HepG2 (cell line): ENCODE data around the gene STRIT1. TPM values are rescaled to one million over a fixed set of nuclear protein-coding genes. Genes with fewer than 3 reads are reported as not detected.

Experiments used
- ATAC-seq: fragments of 200-7000 bp; cut with Tn5 transposase; 3 replicates; pipeline ENCODE4 v1.9.1; 2020; ENCODE audit warnings: mild to moderate bottlenecking, moderate library complexity
- BruUV-seq: library from RNA; stranded (reverse); fragments of 400-500 nt; replicated peaks from 2 replicates; lab custom pipeline; 2021; lab: Mats Ljungman, UMichigan
- CTCF ChIA-PET: fragments of 300-600 bp; formaldehyde crosslinking; extraction: SDS; loops from one replicate; lab custom pipeline; 2021; ENCODE audit warnings: low total read pairs, inconsistent platforms, low intra/inter-chr PET ratio; lab: Yijun Ruan, JAX
- POLR2A ChIA-PET: fragments of 350-600 bp; sonication (Branson Sonifier 250); formaldehyde crosslinking; loops from one replicate; lab custom pipeline; 2020; ENCODE audit warnings: antibody characterized with exemption, inconsistent platforms; lab: Yijun Ruan, JAX
- DNase-seq: peaks from one replicate; pipeline ENCODE4 v3.0.0-alpha.2; 2015; ENCODE audit warnings: low spot score
- FAIRE-seq: peaks from 3 replicates; lab custom pipeline; 2011; peaks lifted over from hg19 to GRCh38; lab: Jason Lieb, UNC
- H2AFZ ChIP-seq: one replicate; pipeline ENCODE4 v1.6.1; 2011; ENCODE audit warnings: low read length, inconsistent platforms
- H3K27ac ChIP-seq: fragments of 300-600 bp; 3 replicates; pipeline ENCODE4 v1.8.0; 2011; ENCODE audit warnings: mixed run types, mild to moderate bottlenecking, mixed read lengths, low read length, inconsistent platforms; ENCODE audit not compliant: insufficient read depth; ENCODE audit errors: extremely low read length
- H3K27me3 ChIP-seq, 2 experiments: fragments of 200-600 bp in 1 of 2; 2 replicates in 1 of 2; 3 replicates in 1 of 2; pipeline versions ENCODE4 v1.6.0 to v1.8.0; 2011; ENCODE audit warnings: low read length in 2 of 2, mild to moderate bottlenecking in 2 of 2, moderate library complexity in 2 of 2, inconsistent platforms in 1 of 2; ENCODE audit not compliant: insufficient read depth in 2 of 2, control insufficient read depth in 1 of 2
- H3K36me3 ChIP-seq, 2 experiments: fragments of 200-600 bp in 1 of 2; replicated peaks in 1 of 2; 2 replicates in 1 of 2; 3 replicates in 1 of 2; pipeline versions ENCODE4 v1.5.1 to v1.8.0; 2011; ENCODE audit warnings: low read length in 2 of 2, inconsistent platforms in 1 of 2; ENCODE audit not compliant: insufficient read depth in 2 of 2, control insufficient read depth in 1 of 2
- H3K4me1 ChIP-seq: 2 replicates; pipeline ENCODE4 v1.5.1; 2012; ENCODE audit warnings: low read length, inconsistent platforms; ENCODE audit not compliant: insufficient read depth
- H3K4me2 ChIP-seq: 2 replicates; pipeline ENCODE4 v1.6.0; 2011; ENCODE audit warnings: low read depth, low read length, inconsistent platforms
- H3K4me3 ChIP-seq, 3 experiments: fragments of 200-600 bp in 1 of 3; sonication (generic), shearing (Covaris generic) in 1 of 3; replicated peaks in 1 of 3; 2 replicates each; pipeline ENCODE4 v1.5.1; 2011 to 2016; ENCODE audit warnings: low read length in 3 of 3, inconsistent platforms in 2 of 3, low read depth in 2 of 3, mild to moderate bottlenecking in 2 of 3, control low read depth in 1 of 3, mixed read lengths in 1 of 3; ENCODE audit not compliant: insufficient read depth in 1 of 3
- H3K79me2 ChIP-seq: one replicate; pipeline ENCODE4 v1.6.1; 2011; ENCODE audit warnings: low read length, inconsistent platforms; ENCODE audit not compliant: insufficient read depth
- H3K9ac ChIP-seq: 2 replicates; pipeline ENCODE4 v1.6.0; 2011; ENCODE audit warnings: mild to moderate bottlenecking, low read depth, low read length, inconsistent platforms; ENCODE audit not compliant: insufficient read depth
- H3K9me3 ChIP-seq: 2 replicates; pipeline ENCODE4 v1.5.1; 2012; ENCODE audit warnings: mild to moderate bottlenecking, low read length
- H4K20me1 ChIP-seq: 2 replicates; pipeline ENCODE4 v1.6.0; 2011; ENCODE audit warnings: inconsistent platforms, mild to moderate bottlenecking, low read length, moderate library complexity; ENCODE audit not compliant: insufficient read depth
- GLI4 ChIP-seq: sonication (generic); formaldehyde crosslinking; IDR thresholded peaks from 2 replicates; pipeline ENCODE4 v1.5.1; 2020; ENCODE audit warnings: missing genetic modification reagents, mild to moderate bottlenecking, moderate library complexity, borderline replicate concordance
- HOXA3 ChIP-seq: sonication (generic); formaldehyde crosslinking; IDR thresholded peaks from 2 replicates; pipeline ENCODE4 v1.5.0; 2020; ENCODE audit warnings: missing genetic modification reagents
- NCOA5 ChIP-seq: sonication (generic); formaldehyde crosslinking; IDR thresholded peaks from 2 replicates; pipeline ENCODE4 v1.4.0; 2020; ENCODE audit warnings: missing genetic modification reagents
- NFAT5 ChIP-seq: sonication (generic); formaldehyde crosslinking; IDR thresholded peaks from 2 replicates; pipeline ENCODE4 v1.4.0; 2020; ENCODE audit warnings: missing genetic modification reagents
- PRDM4 ChIP-seq: sonication (generic); formaldehyde crosslinking; IDR thresholded peaks from 2 replicates; pipeline ENCODE4 v1.9.0; 2021; ENCODE audit warnings: missing genetic modification reagents, borderline replicate concordance
- THAP11 ChIP-seq: IDR thresholded peaks from 2 replicates; pipeline ENCODE4 v1.6.1; 2016; ENCODE audit warnings: missing biosample characterization, missing genetic modification reagents
- TOE1 ChIP-seq: sonication (generic); formaldehyde crosslinking; IDR thresholded peaks from 2 replicates; pipeline ENCODE4 v1.4.0; 2020; ENCODE audit warnings: mild to moderate bottlenecking, missing genetic modification reagents
- ZFP82 ChIP-seq: sonication (generic); formaldehyde crosslinking; IDR thresholded peaks from 2 replicates; pipeline ENCODE4 v1.5.1; 2020; ENCODE audit warnings: mild to moderate bottlenecking, missing genetic modification reagents, borderline replicate concordance
- ZNF234 ChIP-seq: sonication (generic); formaldehyde crosslinking; conservative IDR thresholded peaks from 2 replicates; pipeline ENCODE4 v1.5.1; 2020; ENCODE audit warnings: mild to moderate bottlenecking, missing genetic modification reagents
- ZNF770 ChIP-seq: sonication (generic); formaldehyde crosslinking; IDR thresholded peaks from 2 replicates; pipeline ENCODE4 v1.5.0; 2020; ENCODE audit warnings: mild to moderate bottlenecking, missing genetic modification reagents
- WGBS: methylation state at CpG from one replicate; pipeline ENCODE4 v1.1.6; 2017; ENCODE audit warnings: low lambda C conversion rate; 5-methylcytosine and 5-hydroxymethylcytosine counted together
- in situ Hi-C: cut with HindIII; loops from 2 replicates; pipeline ENCODE4 v1.10.0; 2017; ENCODE audit warnings: low pct_unique_long_range_greater_than_20kb; ENCODE audit not compliant: extremely low pct_ligation_motif_present
- intact Hi-C: fragments of 100-400 bp; cut with micrococcal nuclease; formaldehyde crosslinking; loops from one replicate; pipeline ENCODE4 v1.10.0; 2022; ENCODE audit not compliant: unreplicated experiment
- polyA plus RNA-seq, 8 experiments: library from polyadenylated mRNA; depleted of rRNA in 3 of 8; stranded (reverse) in 7 of 8; unstranded in 1 of 8; fragments of >200 nt; fragmentation: Illumina TruSeq in 4 of 8; extraction: Trizol in 4 of 8; gene quantifications; 2 replicates each; pipeline versions ENCODE4 v1.2.1 to v1.2.3, GENCODE V29; 2011 to 2016; ENCODE audit warnings: low read depth in 4 of 8, missing spikeins in 1 of 8, mixed read lengths in 1 of 8; ENCODE audit not compliant: insufficient read depth in 1 of 8
- total RNA-seq, 5 experiments: library from RNA; depleted of rRNA; stranded (reverse); fragments of >200 nt; fragmentation: Illumina TruSeq; extraction: Trizol; gene quantifications; 2 replicates each; pipeline ENCODE4 v1.2.3, GENCODE V29; 2016; ENCODE audit warnings: low read depth in 1 of 5

The STRIT1 gene
- total and polyA plus RNA-seq, 2 of the 13 experiments (the other 11 are each of a cell fraction or from before 2014, with no cell fraction given), result not detected

DNA sequence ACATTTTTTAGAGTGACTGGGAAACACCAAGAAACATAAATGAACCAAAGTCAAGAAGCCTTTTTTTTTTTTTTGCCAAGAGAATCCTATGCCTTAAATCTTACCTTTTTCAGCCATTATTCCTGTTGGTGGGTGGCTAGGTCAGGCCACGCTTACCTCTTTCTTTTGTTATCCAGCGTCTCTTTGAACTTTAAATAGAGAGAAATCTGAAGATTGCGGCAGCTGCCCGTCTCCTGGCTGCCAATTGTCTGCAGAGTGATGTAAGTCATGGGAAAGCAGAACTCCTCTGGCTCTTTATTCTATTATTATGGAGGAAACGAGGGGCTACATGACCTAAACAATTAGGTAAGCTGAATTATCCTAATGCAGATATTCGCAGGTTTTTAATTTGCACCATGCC is at the start of gene STRIT1 (continued):
- TF ChIP-seq NFAT5 (CRISPR knock-in tag) (no peak), ZFP82 (CRISPR knock-in tag) (no peak), NCOA5 (CRISPR knock-in tag) (no peak)

DNA sequence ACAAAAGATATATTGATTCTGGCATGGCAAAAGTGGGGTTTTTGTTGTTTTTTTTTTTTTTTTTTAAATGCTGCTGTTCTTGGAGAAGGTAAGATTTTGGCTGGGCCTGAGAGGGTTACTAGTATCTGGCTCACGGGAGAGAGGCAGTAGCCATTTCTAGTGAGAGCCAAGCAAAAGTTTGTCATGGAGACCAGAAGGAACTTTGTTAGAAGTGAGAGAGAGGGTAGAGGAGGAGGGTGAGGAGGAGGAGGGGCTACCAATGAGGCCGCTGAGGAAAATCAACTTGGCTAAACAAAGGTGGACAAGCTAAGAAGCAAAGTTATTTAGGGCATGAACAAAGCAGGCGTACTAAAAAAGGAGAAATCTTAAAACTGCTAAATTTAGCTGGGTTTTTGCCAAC is 48.9 kb upstream of the STRIT1 start:
- Histone ChIP-seq H3K4me2 (no peak overlapping the region), H3K4me1 (no peaks in the 10 kb centered on the region), H3K4me3 (no peak overlapping the region), H3K36me3 (no peaks in the 10 kb centered on the region), H3K27me3 (no peaks in the 10 kb centered on the region), H3K9ac (no peak overlapping the region), H3K79me2 (no peaks in the 10 kb centered on the region), H3K27ac (no peak overlapping the region), H3K9me3 (no peaks in the 10 kb centered on the region), H4K20me1 (no peaks in the 10 kb centered on the region)
- ATAC-seq (no peak), FAIRE-seq (no peak)
- WGBS, result 19% methylated on average over 3 of the region's 3 CpGs
- no TSS peak for BruUV-seq
- POLR2A ChIA-PET, result no interaction called here
- TF ChIP-seq HOXA3 (CRISPR knock-in tag) (no peak), ZNF770 (no peak), GLI4 (CRISPR knock-in tag) (no peak), PRDM4 (CRISPR knock-in tag) (no peak), ZNF234 (CRISPR knock-in tag) (no peak), TOE1 (CRISPR knock-in tag) (no peak), THAP11 (CRISPR knock-in tag) (no peak)
- TF ChIP-seq, all 625 proteins: peak for 0
- no peak overlapping the region for H2AFZ ChIP-seq
- intact Hi-C loops, result no loop called here
- CTCF ChIA-PET, result no interaction called here
- no peak for DNase-seq
- in situ Hi-C loops, result no loop called here
